HEK293 (cell line): Measurements from ENCODE around the gene S100A13.

ENCODE experiments used
- BCL6B ChIP-seq: fragments of 450-650 bp; formaldehyde crosslinking; IDR thresholded peaks from 2 replicates; pipeline ENCODE4 v1.5.1; 2017; ENCODE audit warnings: missing biosample characterization, missing genetic modification characterization
- GFI1B ChIP-seq: fragments of 450-650 bp; formaldehyde crosslinking; IDR thresholded peaks from 2 replicates; pipeline ENCODE4 v1.5.1; 2016; ENCODE audit warnings: missing biosample characterization, missing genetic modification characterization
- HOXD13 ChIP-seq: sonication (generic); formaldehyde crosslinking; IDR thresholded peaks from 2 replicates; pipeline ENCODE4 v1.8.0; 2022; ENCODE audit warnings: missing genetic modification reagents, borderline replicate concordance
- INSM2 ChIP-seq: fragments of 450-650 bp; formaldehyde crosslinking; IDR thresholded peaks from 2 replicates; pipeline ENCODE4 v1.5.1; 2016; ENCODE audit warnings: missing biosample characterization, missing genetic modification characterization
- KLF7 ChIP-seq: fragments of 450-650 bp; formaldehyde crosslinking; IDR thresholded peaks from 2 replicates; pipeline ENCODE4 v1.5.1; 2016; ENCODE audit warnings: missing biosample characterization, missing genetic modification characterization, borderline replicate concordance
- MYNN ChIP-seq: fragments of 450-650 bp; formaldehyde crosslinking; IDR thresholded peaks from 2 replicates; pipeline ENCODE4 v1.5.1; 2016; ENCODE audit warnings: missing biosample characterization, missing genetic modification characterization, borderline replicate concordance
- PBX3 ChIP-seq: sonication (generic); formaldehyde crosslinking; IDR thresholded peaks from 2 replicates; pipeline ENCODE4 v1.8.1; 2022; ENCODE audit warnings: mild to moderate bottlenecking, moderate library complexity, missing genetic modification reagents
- SALL2 ChIP-seq: fragments of 450-650 bp; formaldehyde crosslinking; IDR thresholded peaks from 2 replicates; pipeline ENCODE4 v1.5.0; 2017; ENCODE audit warnings: missing biosample characterization, mild to moderate bottlenecking, missing genetic modification characterization, borderline replicate concordance
- ZBTB7A ChIP-seq: fragments of 450-650 bp; formaldehyde crosslinking; IDR thresholded peaks from 2 replicates; pipeline ENCODE4 v1.5.1; 2016; ENCODE audit warnings: low read depth, missing biosample characterization, missing genetic modification characterization
- ZIC2 ChIP-seq: fragments of 450-650 bp; formaldehyde crosslinking; IDR thresholded peaks from 2 replicates; pipeline ENCODE4 v1.5.1; 2016; ENCODE audit warnings: missing biosample characterization, missing genetic modification characterization
- ZNF138 ChIP-seq: fragments of 450-650 bp; formaldehyde crosslinking; IDR thresholded peaks from 2 replicates; pipeline ENCODE4 v1.5.1; 2016; ENCODE audit warnings: missing biosample characterization, missing genetic modification characterization, borderline replicate concordance
- ZNF148 ChIP-seq: fragments of 450-650 bp; formaldehyde crosslinking; IDR thresholded peaks from 2 replicates; pipeline ENCODE4 v1.5.0; 2017; ENCODE audit warnings: missing biosample characterization, missing genetic modification characterization, borderline replicate concordance
- ZNF16 ChIP-seq: fragments of 450-650 bp; formaldehyde crosslinking; IDR thresholded peaks from 2 replicates; pipeline ENCODE4 v1.5.1; 2016; ENCODE audit warnings: low read depth, missing biosample characterization, missing genetic modification characterization
- ZNF174 ChIP-seq: fragments of 450-650 bp; formaldehyde crosslinking; IDR thresholded peaks from 2 replicates; pipeline ENCODE4 v1.5.0; 2017; ENCODE audit warnings: missing biosample characterization, mild to moderate bottlenecking, missing genetic modification characterization
- ZNF2 ChIP-seq: fragments of 450-650 bp; formaldehyde crosslinking; IDR thresholded peaks from 2 replicates; pipeline ENCODE4 v1.5.1; 2016; ENCODE audit warnings: missing biosample characterization, missing genetic modification characterization
- ZNF26 ChIP-seq: fragments of 450-650 bp; formaldehyde crosslinking; IDR thresholded peaks from 2 replicates; pipeline ENCODE4 v1.5.1; 2016; ENCODE audit warnings: missing biosample characterization, missing genetic modification characterization
- ZNF341 ChIP-seq: fragments of 450-650 bp; formaldehyde crosslinking; IDR thresholded peaks from 2 replicates; pipeline ENCODE4; 2016; ENCODE audit warnings: low read depth, missing biosample characterization, missing genetic modification characterization
- ZNF426 ChIP-seq: fragments of 450-650 bp; formaldehyde crosslinking; IDR thresholded peaks from 2 replicates; pipeline ENCODE4 v1.5.1; 2017; ENCODE audit warnings: missing biosample characterization, missing genetic modification characterization, mild to moderate bottlenecking, inconsistent platforms, moderate library complexity
- ZNF473 ChIP-seq: fragments of 450-650 bp; formaldehyde crosslinking; IDR thresholded peaks from 2 replicates; pipeline ENCODE4 v1.5.1; 2017; ENCODE audit warnings: missing biosample characterization, missing genetic modification characterization
- ZNF488 ChIP-seq: fragments of 450-650 bp; formaldehyde crosslinking; IDR thresholded peaks from 2 replicates; pipeline ENCODE4 v1.5.1; 2016; ENCODE audit warnings: missing biosample characterization, missing genetic modification characterization
- ZNF530 ChIP-seq: fragments of 450-650 bp; formaldehyde crosslinking; IDR thresholded peaks from 2 replicates; pipeline ENCODE4 v1.5.1; 2016; ENCODE audit warnings: low read depth, missing biosample characterization, missing genetic modification characterization
- ZNF558 ChIP-seq: fragments of 450-650 bp; formaldehyde crosslinking; IDR thresholded peaks from 2 replicates; pipeline ENCODE4 v1.5.1; 2016; ENCODE audit warnings: missing biosample characterization, missing genetic modification characterization
- ZNF624 ChIP-seq: fragments of 450-650 bp; formaldehyde crosslinking; IDR thresholded peaks from 2 replicates; pipeline ENCODE4 v1.5.1; 2017; ENCODE audit warnings: missing biosample characterization, missing genetic modification characterization
- ZNF654 ChIP-seq: fragments of 450-650 bp; formaldehyde crosslinking; IDR thresholded peaks from 2 replicates; pipeline ENCODE4 v1.5.1; 2016; ENCODE audit warnings: low read depth, missing biosample characterization, missing genetic modification characterization
- ZNF658 ChIP-seq: fragments of 450-650 bp; formaldehyde crosslinking; IDR thresholded peaks from 2 replicates; pipeline ENCODE4; 2016; ENCODE audit warnings: missing biosample characterization, missing genetic modification characterization
- ZNF660 ChIP-seq: fragments of 450-650 bp; IDR thresholded peaks from 2 replicates; pipeline ENCODE4 v1.5.1; 2018; ENCODE audit warnings: missing biosample characterization, mild to moderate bottlenecking, missing genetic modification characterization
- ZNF692 ChIP-seq: fragments of 450-650 bp; formaldehyde crosslinking; IDR thresholded peaks from 2 replicates; pipeline ENCODE4 v1.5.1; 2016; ENCODE audit warnings: missing biosample characterization, missing genetic modification characterization
- ZNF776 ChIP-seq: fragments of 450-650 bp; formaldehyde crosslinking; IDR thresholded peaks from 2 replicates; pipeline ENCODE4 v1.5.0; 2017; ENCODE audit warnings: missing biosample characterization, missing genetic modification characterization, borderline replicate concordance
- ZSCAN23 ChIP-seq: fragments of 450-650 bp; formaldehyde crosslinking; IDR thresholded peaks from 2 replicates; pipeline ENCODE4 v1.5.1; 2016; ENCODE audit warnings: missing biosample characterization, missing genetic modification characterization

S100A13 gene

GRCh38 chr1:153658400-153659174 is 31.3 kb upstream of the S100A13 start, which contains the start of gene SNAPIN (continued):
- TF ChIP-seq BCL6B (tag by site-specific recombination) (no peak), ZNF174 (no peak), ZNF654 (tag by site-specific recombination) (no peak), ZNF341 (tag by site-specific recombination) (0 out of 2 replicates have a peak, but pooled peaks have one; percentile 28), INSM2 (tag by site-specific recombination) (no peak), ZNF16 (tag by site-specific recombination) (no peak), MYNN (no peak), ZNF26 (tag by site-specific recombination) (no peak), ZNF660 (peak; percentile 41; the same call in 1 of the 2 replicates), ZNF692 (tag by site-specific recombination) (peak; percentile 95), ZNF558 (no peak), ZBTB7A (tag by site-specific recombination) (no peak), GFI1B (tag by site-specific recombination) (0 out of 2 replicates have a peak, but pooled peaks have one; percentile 14), ZIC2 (peak; percentile 53; the same call in 1 of the 2 replicates), ZNF426 (tag by site-specific recombination) (no peak), PBX3 (CRISPR knock-in tag) (no peak), ZNF2 (tag by site-specific recombination) (no peak), ZNF473 (tag by site-specific recombination) (no peak), ZNF658 (no peak), ZNF776 (no peak), SALL2 (tag by site-specific recombination) (no peak), ZSCAN23 (no peak), ZNF624 (tag by site-specific recombination) (no peak), HOXD13 (CRISPR knock-in tag) (no peak), ZNF148 (tag by site-specific recombination) (no peak), KLF7 (tag by site-specific recombination) (no peak; the same call in 1 of the 2 replicates), ZNF488 (no peak), ZNF138 (tag by site-specific recombination) (no peak), ZNF530 (tag by site-specific recombination) (no peak)
